Activated T-helper 17 cell treated with anti-CD3 and anti-CD28 coated beads, Interleukin-2, amount 50 U/mL, for 72 hours (primary cell): ENCODE measurements around the gene CCDC40. TPM values are rescaled to one million over a fixed set of nuclear protein-coding genes. Genes with fewer than 3 reads are reported as not detected.

ENCODE experiments used
- ATAC-seq: fragments of 150-1000 bp; cut with Tn5 transposase; replicated peaks from 2 replicates; pipeline ENCODE4 v1.10.0; 2021; ENCODE audit warnings: mild to moderate bottlenecking, moderate library complexity
- H3K27ac Mint-ChIP-seq: one replicate; pipeline ENCODE4 v1.8.0; 2022; ENCODE audit warnings: mixed read lengths
- H3K27me3 Mint-ChIP-seq: one replicate; pipeline ENCODE4 v1.8.0; 2022; ENCODE audit warnings: mixed read lengths
- H3K36me3 Mint-ChIP-seq: one replicate; pipeline ENCODE4 v1.8.0; 2022; ENCODE audit warnings: low read depth, mild to moderate bottlenecking, mixed read lengths
- H3K4me1 Mint-ChIP-seq: one replicate; pipeline ENCODE4 v1.8.0; 2022; ENCODE audit warnings: mixed read lengths
- H3K4me3 Mint-ChIP-seq: one replicate; pipeline ENCODE4 v1.8.0; 2022; ENCODE audit warnings: mild to moderate bottlenecking, mixed read lengths
- H3K9me3 Mint-ChIP-seq: one replicate; pipeline ENCODE4 v1.8.0; 2022; ENCODE audit warnings: mixed read lengths
- total RNA-seq, 2 donors: library from RNA; stranded (reverse); gene quantifications; one replicate each; pipeline ENCODE4 v1.2.3, GENCODE V29; 2022

The CCDC40 gene
- total RNA-seq, 2 donors from 2014 or later, result 0.69 TPM; not detected in 1

- Mint-ChIP-seq H3K36me3 (no peaks in the 10 kb centered on the region), H3K27me3 (no peaks in the 10 kb centered on the region), H3K4me3 (peak within 1 kb of the TSS; percentile 94), H3K4me1 (peaks cover 19% of the 10 kb centered on the region), H3K9me3 (no peaks in the 10 kb centered on the region), H3K27ac (peak within 1 kb of the TSS; percentile 92)
- ATAC-seq, result peak; percentile 89
Measured at GRCh38 chr17:80101011-80101945, 64.8 kb downstream of the CCDC40 start, which contains the start of gene GAA. TSS of gene GAA (plus strand) at chr17:80101581. CDS start at chr17:80104587, 3,006 bp downstream.

GRCh38 chr17:80101946-80102663 is 65.7 kb downstream of the CCDC40 start:
- Mint-ChIP-seq H3K36me3 (no peaks in the 10 kb centered on the region), H3K27ac (peak overlapping the region; percentile 92), H3K4me1 (peaks cover 19% of the 10 kb centered on the region), H3K4me3 (peak overlapping the region; percentile 94), H3K9me3 (no peaks in the 10 kb centered on the region), H3K27me3 (no peaks in the 10 kb centered on the region)
- ATAC-seq, result peak; percentile 30

DNA sequence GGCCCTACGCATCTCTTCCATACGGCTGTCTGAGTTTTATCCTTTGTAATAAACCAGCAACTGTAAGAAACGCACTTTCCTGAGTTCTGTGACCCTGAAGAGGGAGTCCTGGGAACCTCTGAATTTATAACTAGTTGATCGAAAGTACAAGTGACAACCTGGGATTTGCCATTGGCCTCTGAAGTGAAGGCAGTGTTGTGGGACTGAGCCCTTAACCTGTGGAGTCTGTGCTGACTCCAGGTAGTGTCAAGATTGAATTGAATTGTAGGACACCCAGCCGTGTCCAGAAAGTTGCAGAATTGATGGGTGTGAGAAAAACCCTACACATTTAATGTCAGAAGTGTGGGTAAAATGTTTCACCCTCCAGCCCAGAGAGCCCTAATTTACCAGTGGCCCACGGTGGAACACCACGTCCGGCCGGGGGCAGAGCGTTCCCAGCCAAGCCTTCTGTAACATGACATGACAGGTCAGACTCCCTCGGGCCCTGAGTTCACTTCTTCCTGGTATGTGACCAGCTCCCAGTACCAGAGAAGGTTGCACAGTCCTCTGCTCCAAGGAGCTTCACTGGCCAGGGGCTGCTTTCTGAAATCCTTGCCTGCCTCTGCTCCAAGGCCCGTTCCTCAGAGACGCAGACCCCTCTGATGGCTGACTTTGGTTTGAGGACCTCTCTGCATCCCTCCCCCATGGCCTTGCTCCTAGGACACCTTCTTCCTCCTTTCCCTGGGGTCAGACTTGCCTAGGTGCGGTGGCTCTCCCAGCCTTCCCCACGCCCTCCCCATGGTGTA is 66.4 kb downstream of the CCDC40 start:
- no peaks in the 10 kb centered on the region for H3K9me3 Mint-ChIP-seq
- H3K4me3 Mint-ChIP-seq, result peak overlapping the region; percentile 94
- H3K27ac Mint-ChIP-seq, result no peak overlapping the region
- no peaks in the 10 kb centered on the region for H3K27me3 Mint-ChIP-seq
- no peaks in the 10 kb centered on the region for H3K36me3 Mint-ChIP-seq
- no peak for ATAC-seq
- H3K4me1 Mint-ChIP-seq, result peaks cover 19% of the 10 kb centered on the region

GRCh38 chr17:80103449-80104085 is 67.1 kb downstream of the CCDC40 start:
- Mint-ChIP-seq H3K4me1 (peaks cover 19% of the 10 kb centered on the region), H3K9me3 (no peaks in the 10 kb centered on the region), H3K27me3 (no peaks in the 10 kb centered on the region), H3K36me3 (no peaks in the 10 kb centered on the region), H3K4me3 (peak overlapping the region; percentile 94), H3K27ac (no peak overlapping the region)
- no peak for ATAC-seq

DNA sequence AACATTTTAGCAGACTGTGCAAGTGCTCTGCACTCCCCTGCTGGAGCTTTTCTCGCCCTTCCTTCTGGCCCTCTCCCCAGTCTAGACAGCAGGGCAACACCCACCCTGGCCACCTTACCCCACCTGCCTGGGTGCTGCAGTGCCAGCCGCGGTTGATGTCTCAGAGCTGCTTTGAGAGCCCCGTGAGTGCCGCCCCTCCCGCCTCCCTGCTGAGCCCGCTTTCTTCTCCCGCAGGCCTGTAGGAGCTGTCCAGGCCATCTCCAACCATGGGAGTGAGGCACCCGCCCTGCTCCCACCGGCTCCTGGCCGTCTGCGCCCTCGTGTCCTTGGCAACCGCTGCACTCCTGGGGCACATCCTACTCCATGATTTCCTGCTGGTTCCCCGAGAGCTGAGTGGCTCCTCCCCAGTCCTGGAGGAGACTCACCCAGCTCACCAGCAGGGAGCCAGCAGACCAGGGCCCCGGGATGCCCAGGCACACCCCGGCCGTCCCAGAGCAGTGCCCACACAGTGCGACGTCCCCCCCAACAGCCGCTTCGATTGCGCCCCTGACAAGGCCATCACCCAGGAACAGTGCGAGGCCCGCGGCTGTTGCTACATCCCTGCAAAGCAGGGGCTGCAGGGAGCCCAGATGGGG is 68.0 kb downstream of the CCDC40 start:
- Mint-ChIP-seq H3K4me1 (peaks cover 19% of the 10 kb centered on the region), H3K27ac (no peak overlapping the region), H3K36me3 (no peaks in the 10 kb centered on the region), H3K4me3 (no peak overlapping the region), H3K27me3 (no peaks in the 10 kb centered on the region), H3K9me3 (no peaks in the 10 kb centered on the region)
- ATAC-seq, result no peak

DNA sequence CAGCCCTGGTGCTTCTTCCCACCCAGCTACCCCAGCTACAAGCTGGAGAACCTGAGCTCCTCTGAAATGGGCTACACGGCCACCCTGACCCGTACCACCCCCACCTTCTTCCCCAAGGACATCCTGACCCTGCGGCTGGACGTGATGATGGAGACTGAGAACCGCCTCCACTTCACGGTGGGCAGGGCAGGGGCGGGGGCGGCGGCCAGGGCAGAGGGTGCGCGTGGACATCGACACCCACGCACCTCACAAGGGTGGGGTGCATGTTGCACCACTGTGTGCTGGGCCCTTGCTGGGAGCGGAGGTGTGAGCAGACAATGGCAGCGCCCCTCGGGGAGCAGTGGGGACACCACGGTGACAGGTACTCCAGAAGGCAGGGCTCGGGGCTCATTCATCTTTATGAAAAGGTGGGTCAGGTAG is 68.5 kb downstream of the CCDC40 start:
- no peak overlapping the region for H3K4me3 Mint-ChIP-seq
- no peaks in the 10 kb centered on the region for H3K36me3 Mint-ChIP-seq
- no peaks in the 10 kb centered on the region for H3K27me3 Mint-ChIP-seq
- no peaks in the 10 kb centered on the region for H3K9me3 Mint-ChIP-seq
- peaks cover 19% of the 10 kb centered on the region for H3K4me1 Mint-ChIP-seq
- H3K27ac Mint-ChIP-seq, result no peak overlapping the region
- no peak for ATAC-seq

DNA sequence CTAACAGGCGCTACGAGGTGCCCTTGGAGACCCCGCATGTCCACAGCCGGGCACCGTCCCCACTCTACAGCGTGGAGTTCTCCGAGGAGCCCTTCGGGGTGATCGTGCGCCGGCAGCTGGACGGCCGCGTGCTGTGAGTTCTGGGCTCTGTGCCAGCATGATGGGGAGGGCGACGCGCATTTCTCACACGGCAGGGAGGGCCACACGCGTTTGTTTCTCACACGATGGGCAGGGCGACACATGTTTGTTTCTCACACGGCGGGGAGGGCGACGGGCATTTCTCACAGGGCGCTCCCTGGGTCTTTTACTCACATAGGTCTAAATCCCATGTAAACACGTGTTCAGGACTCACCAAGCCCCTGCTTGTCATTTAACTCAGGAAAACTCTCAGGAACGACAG is 69.3 kb downstream of the CCDC40 start:
- Mint-ChIP-seq H3K9me3 (no peaks in the 10 kb centered on the region), H3K4me1 (peaks cover 11% of the 10 kb centered on the region)

GRCh38 chr17:80106176-80106575 is 69.7 kb downstream of the CCDC40 start:
- Mint-ChIP-seq H3K4me1 (peaks cover 9% of the 10 kb centered on the region), H3K9me3 (no peaks in the 10 kb centered on the region), H3K36me3 (no peaks in the 10 kb centered on the region), H3K4me3 (no peak overlapping the region), H3K27me3 (no peaks in the 10 kb centered on the region), H3K27ac (no peak overlapping the region)
- ATAC-seq, result no peak

More for the DNA sequence above, 69.3 kb downstream of the CCDC40 start:
- Mint-ChIP-seq H3K27ac (no peak overlapping the region), H3K4me3 (no peak overlapping the region), H3K27me3 (no peaks in the 10 kb centered on the region), H3K36me3 (no peaks in the 10 kb centered on the region)
- no peak for ATAC-seq

- Mint-ChIP-seq H3K4me1 (peaks cover 9% of the 10 kb centered on the region), H3K27me3 (no peaks in the 10 kb centered on the region), H3K4me3 (no peak overlapping the region), H3K36me3 (no peaks in the 10 kb centered on the region), H3K27ac (no peak overlapping the region), H3K9me3 (no peaks in the 10 kb centered on the region)
- no peak for ATAC-seq
Measured at GRCh38 chr17:80106751-80107150, 70.3 kb downstream of the CCDC40 start.

GRCh38 chr17:80107231-80108021 is 71.0 kb downstream of the CCDC40 start:
- Mint-ChIP-seq H3K4me3 (no peak overlapping the region), H3K9me3 (no peaks in the 10 kb centered on the region), H3K27ac (no peak overlapping the region), H3K4me1 (peaks cover 7% of the 10 kb centered on the region), H3K36me3 (no peaks in the 10 kb centered on the region), H3K27me3 (no peaks in the 10 kb centered on the region)
- ATAC-seq, result no peak

DNA sequence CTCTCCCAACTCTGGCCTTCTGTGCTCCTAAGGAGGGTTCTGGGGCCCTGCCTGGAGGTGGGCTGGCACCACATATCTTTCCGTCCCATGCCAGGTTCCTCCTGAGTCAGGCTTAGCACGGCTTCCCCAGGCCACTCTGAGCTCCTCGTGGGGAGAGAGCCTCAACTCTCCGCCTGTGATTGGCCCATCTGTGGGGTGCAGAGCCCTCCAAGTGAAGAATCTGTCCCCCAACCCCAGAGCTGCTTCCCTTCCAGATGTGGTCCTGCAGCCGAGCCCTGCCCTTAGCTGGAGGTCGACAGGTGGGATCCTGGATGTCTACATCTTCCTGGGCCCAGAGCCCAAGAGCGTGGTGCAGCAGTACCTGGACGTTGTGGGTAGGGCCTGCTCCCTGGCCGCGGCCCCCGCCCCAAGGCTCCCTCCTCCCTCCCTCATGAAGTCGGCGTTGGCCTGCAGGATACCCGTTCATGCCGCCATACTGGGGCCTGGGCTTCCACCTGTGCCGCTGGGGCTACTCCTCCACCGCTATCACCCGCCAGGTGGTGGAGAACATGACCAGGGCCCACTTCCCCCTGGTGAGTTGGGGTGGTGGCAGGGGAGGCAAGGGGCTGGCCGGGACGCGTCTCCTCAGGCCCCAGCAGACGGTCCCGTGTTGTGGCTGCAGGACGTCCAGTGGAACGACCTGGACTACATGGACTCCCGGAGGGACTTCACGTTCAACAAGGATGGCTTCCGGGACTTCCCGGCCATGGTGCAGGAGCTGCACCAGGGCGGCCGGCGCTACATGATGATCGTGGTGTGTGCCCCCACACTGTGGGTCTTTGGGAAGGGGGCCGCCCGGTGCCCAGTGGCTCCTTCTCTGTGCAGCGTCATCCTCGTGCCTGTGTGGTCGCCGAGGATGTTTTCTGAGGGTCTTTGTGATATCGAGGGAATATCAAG is 71.9 kb downstream of the CCDC40 start:
- Mint-ChIP-seq H3K27me3 (no peaks in the 10 kb centered on the region), H3K27ac (no peak overlapping the region), H3K36me3 (no peaks in the 10 kb centered on the region), H3K9me3 (no peaks in the 10 kb centered on the region), H3K4me1 (peaks cover 3% of the 10 kb centered on the region), H3K4me3 (no peak overlapping the region)
- ATAC-seq, result no peak

DNA sequence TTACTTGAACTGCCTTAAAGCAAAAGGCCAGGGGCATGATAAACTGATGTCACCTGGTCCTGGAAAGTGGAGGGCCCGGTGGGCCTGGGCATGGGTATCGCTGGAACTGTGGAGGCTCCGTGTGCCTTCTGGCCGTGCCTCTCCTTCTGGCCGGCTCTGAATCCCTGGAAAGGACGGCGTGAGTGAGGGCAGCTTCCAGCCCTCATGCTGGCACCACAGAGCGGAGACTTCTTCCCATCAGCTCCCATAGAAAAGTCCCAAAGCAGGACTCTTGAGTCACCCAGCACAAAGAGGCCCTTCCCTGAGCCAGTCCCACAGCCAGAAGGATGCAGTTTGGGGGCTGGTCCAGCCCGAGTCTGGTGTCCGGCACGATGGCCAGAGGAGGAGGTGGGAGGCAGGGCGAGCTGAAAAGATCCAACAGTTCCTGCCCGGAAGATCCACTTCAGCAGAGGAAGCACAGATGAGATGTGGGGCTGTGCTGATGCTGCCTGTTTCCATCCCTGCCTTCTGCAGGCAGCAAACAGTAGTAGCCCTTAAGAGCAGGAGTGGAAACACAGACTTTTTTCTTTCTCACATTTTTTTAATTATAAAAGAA is 72.7 kb downstream of the CCDC40 start:
- Mint-ChIP-seq H3K27me3 (no peaks in the 10 kb centered on the region), H3K27ac (no peak overlapping the region)
- ATAC-seq, result no peak

More for the DNA sequence above, 72.7 kb downstream of the CCDC40 start:
- Mint-ChIP-seq H3K9me3 (no peaks in the 10 kb centered on the region), H3K4me1 (no peaks in the 10 kb centered on the region), H3K36me3 (no peaks in the 10 kb centered on the region), H3K4me3 (no peak overlapping the region)
